Neuronal stem cell (in vitro differentiated cells): Measurements from ENCODE around the gene EXOC6.

Experiments
- DNase-seq: peaks from one replicate; pipeline ENCODE4 v3.0.0-alpha.2; 2013; ENCODE audit warnings: low spot score
- H2AFZ ChIP-seq: one replicate; pipeline ENCODE4 v1.6.1; 2013; ENCODE audit warnings: mild to moderate bottlenecking, low read length, inconsistent platforms
- H2AK5ac ChIP-seq: 2 replicates; pipeline ENCODE4 v1.6.1; 2013; ENCODE audit warnings: low read depth, mild to moderate bottlenecking, inconsistent platforms, low read length, moderate library complexity, mixed read lengths
- H2BK120ac ChIP-seq: 2 replicates; pipeline ENCODE4 v1.6.1; 2013; ENCODE audit warnings: low read depth, mild to moderate bottlenecking, inconsistent platforms, low read length, moderate library complexity, mixed read lengths
- H2BK12ac ChIP-seq: one replicate; pipeline ENCODE4 v1.6.1; 2013; ENCODE audit warnings: low read length, inconsistent platforms
- H2BK15ac ChIP-seq: 2 replicates; pipeline ENCODE4 v1.6.1; 2013; ENCODE audit warnings: mild to moderate bottlenecking, low read length, inconsistent platforms, mixed read lengths
- H2BK5ac ChIP-seq: one replicate; pipeline ENCODE4 v1.6.1; 2013; ENCODE audit warnings: inconsistent platforms, mild to moderate bottlenecking, low read length, moderate library complexity
- H3K14ac ChIP-seq: one replicate; pipeline ENCODE4 v1.6.1; 2013; ENCODE audit warnings: low read length, inconsistent platforms
- H3K18ac ChIP-seq: 2 replicates; pipeline ENCODE4 v1.6.1; 2013; ENCODE audit warnings: low read length, inconsistent platforms
- H3K23ac ChIP-seq: 2 replicates; pipeline ENCODE4 v1.6.1; 2013; ENCODE audit warnings: low read depth, mild to moderate bottlenecking, mixed read lengths, low read length, inconsistent platforms; ENCODE audit not compliant: poor library complexity
- H3K27ac ChIP-seq: replicated peaks from 3 replicates; pipeline ENCODE4 v1.5.1; 2013; ENCODE audit warnings: low read length, inconsistent platforms
- H3K27me3 ChIP-seq, 3 experiments: 2 replicates each; pipeline ENCODE4 v1.6.1; 2013; ENCODE audit warnings: low read length in 3 of 3, mild to moderate bottlenecking in 2 of 3, inconsistent platforms in 1 of 3, low read depth in 1 of 3, mixed read lengths in 1 of 3, moderate library complexity in 1 of 3; ENCODE audit not compliant: control insufficient read depth in 3 of 3, insufficient read depth in 3 of 3
- H3K36me3 ChIP-seq, 2 donors: replicated peaks in 1 of 2; 2 replicates each; pipeline ENCODE4 v1.6.1; 2013; ENCODE audit warnings: low read length in 2 of 2; ENCODE audit not compliant: control insufficient read depth in 2 of 2, insufficient read depth in 2 of 2
- H3K4ac ChIP-seq: 2 replicates; pipeline ENCODE4 v1.6.1; 2013; ENCODE audit warnings: inconsistent platforms, mild to moderate bottlenecking, low read length, moderate library complexity
- H3K4me1 ChIP-seq, 2 donors: 1 replicate in 1 of 2; 2 replicates in 1 of 2; pipeline ENCODE4 v1.6.1; 2013; ENCODE audit warnings: low read length in 2 of 2, low read depth in 1 of 2; ENCODE audit not compliant: control insufficient read depth in 2 of 2, insufficient read depth in 1 of 2
- H3K4me2 ChIP-seq: one replicate; pipeline ENCODE4 v1.6.1; 2013; ENCODE audit warnings: mild to moderate bottlenecking, low read length, inconsistent platforms; ENCODE audit not compliant: insufficient read depth, poor library complexity, severe bottlenecking
- H3K4me3 ChIP-seq, 2 donors: 2 replicates each; pipeline ENCODE4 v1.5.1; 2013; ENCODE audit warnings: low read length in 2 of 2, mild to moderate bottlenecking in 2 of 2, inconsistent platforms in 1 of 2, moderate library complexity in 1 of 2
- H3K79me1 ChIP-seq: one replicate; pipeline ENCODE4 v1.6.1; 2013; ENCODE audit warnings: low read depth, mild to moderate bottlenecking, inconsistent platforms, low read length, moderate library complexity
- H3K9ac ChIP-seq: one replicate; pipeline ENCODE4 v1.6.1; 2013; ENCODE audit warnings: mild to moderate bottlenecking, low read depth, low read length, inconsistent platforms; ENCODE audit not compliant: poor library complexity
- H3K9me3 ChIP-seq, 2 donors: replicated peaks in 1 of 2; 2 replicates each; pipeline versions ENCODE3 to v1.6.1; 2013; ENCODE audit warnings: low read length in 2 of 2, mild to moderate bottlenecking in 2 of 2, inconsistent platforms in 1 of 2, low read depth in 1 of 2, mixed read lengths in 1 of 2, moderate library complexity in 1 of 2; ENCODE audit not compliant: control insufficient read depth in 2 of 2, insufficient read depth in 1 of 2
- H4K8ac ChIP-seq: one replicate; pipeline ENCODE4 v1.6.1; 2013; ENCODE audit warnings: low read depth, mild to moderate bottlenecking, inconsistent platforms, low read length, moderate library complexity
- H4K91ac ChIP-seq: one replicate; pipeline ENCODE4 v1.6.1; 2013; ENCODE audit warnings: low read length, low read depth, mild to moderate bottlenecking, inconsistent platforms; ENCODE audit not compliant: poor library complexity
- WGBS, 2 donors: extraction: QIAGEN DNeasy Blood & Tissue Kit; methylation state at CpG; one replicate each; pipeline ENCODE4 v1.1.7; 2013; ENCODE audit warnings: missing lambda C conversion rate in 2 of 2, mixed read lengths in 1 of 2; ENCODE audit not compliant: insufficient read length in 2 of 2, insufficient replicate concordance in 1 of 2; ENCODE audit errors: extremely low coverage in 2 of 2; 5-methylcytosine and 5-hydroxymethylcytosine counted together

The EXOC6 gene

GRCh38 chr10:92995509-92995908 lies 147.2 kb downstream of the EXOC6 start:
- Histone ChIP-seq H4K8ac (no peak overlapping the region), H2BK120ac (no peak overlapping the region), H3K4me1 (peaks cover 7 to 34% of the 10 kb centered on the region in 2 donors), H3K27ac (no peak overlapping the region), H2AFZ (no peak overlapping the region), H3K9ac (no peak overlapping the region), H3K79me1 (no peaks in the 10 kb centered on the region), H3K14ac (no peak overlapping the region), H4K91ac (no peak overlapping the region), H3K9me3 (no peaks in the 10 kb centered on the region), H2BK5ac (no peak overlapping the region), H3K4ac (no peak overlapping the region), H3K23ac (no peak overlapping the region), H3K4me2 (no peak overlapping the region), H2BK15ac (no peak overlapping the region), H3K36me3 (no peaks in the 10 kb centered on the region), H2AK5ac (no peak overlapping the region), H3K18ac (no peak overlapping the region), H3K27me3 (no peaks in the 10 kb centered on the region), H3K4me3 (no peak overlapping the region), H2BK12ac (no peak overlapping the region)
- DNase-seq = no peak
- no CpG with 5 or more reads among the region's 3 CpGs for WGBS, 2 donors

- no peak overlapping the region for H3K27ac ChIP-seq
- no peak overlapping the region for H2BK5ac ChIP-seq
- no peak overlapping the region for H2BK15ac ChIP-seq
- no peak overlapping the region for H3K4ac ChIP-seq
- no peak overlapping the region for H3K4me3 ChIP-seq
- H2AFZ ChIP-seq = no peak overlapping the region
- H3K9me3 ChIP-seq = no peaks in the 10 kb centered on the region
- H3K79me1 ChIP-seq = no peaks in the 10 kb centered on the region
- DNase-seq = no peak
- H3K27me3 ChIP-seq = no peaks in the 10 kb centered on the region
- H3K14ac ChIP-seq = no peak overlapping the region
- no peak overlapping the region for H4K8ac ChIP-seq
- no peak overlapping the region for H2BK12ac ChIP-seq
- no peak overlapping the region for H3K23ac ChIP-seq
- H3K36me3 ChIP-seq = no peaks in the 10 kb centered on the region
- H3K9ac ChIP-seq = no peak overlapping the region
- peaks cover 5 to 33% of the 10 kb centered on the region in 2 donors for H3K4me1 ChIP-seq
- H4K91ac ChIP-seq = no peak overlapping the region
- no peak overlapping the region for H2AK5ac ChIP-seq
- H3K18ac ChIP-seq = no peak overlapping the region
- H2BK120ac ChIP-seq = no peak overlapping the region
- no peak overlapping the region for H3K4me2 ChIP-seq
These were observed 149.3 kb downstream of the EXOC6 start for GRCh38 chr10:92997620-92998019.

GRCh38 chr10:92999191-92999590 lies 150.9 kb downstream of the EXOC6 start:
- Histone ChIP-seq H3K14ac (no peak overlapping the region), H2BK15ac (no peak overlapping the region), H2AFZ (no peak overlapping the region), H3K4me1 (peaks cover 0 to 18% of the 10 kb centered on the region in 2 donors), H3K18ac (no peak overlapping the region), H3K23ac (no peak overlapping the region), H2BK5ac (no peak overlapping the region), H2AK5ac (no peak overlapping the region), H2BK12ac (no peak overlapping the region), H3K4me3 (no peak overlapping the region), H3K27ac (no peak overlapping the region), H4K8ac (no peak overlapping the region), H4K91ac (no peak overlapping the region), H3K9ac (no peak overlapping the region), H3K27me3 (no peaks in the 10 kb centered on the region), H3K36me3 (no peaks in the 10 kb centered on the region), H2BK120ac (no peak overlapping the region), H3K79me1 (no peaks in the 10 kb centered on the region), H3K4me2 (no peak overlapping the region), H3K9me3 (no peaks in the 10 kb centered on the region), H3K4ac (no peak overlapping the region)
- WGBS, 2 donors = no CpG with 5 or more reads among the region's 2 CpGs
- no peak for DNase-seq

GRCh38 chr10:93006435-93007039 lies 158.2 kb downstream of the EXOC6 start:
- Histone ChIP-seq H3K27me3 (no peaks in the 10 kb centered on the region), H3K36me3 (no peaks in the 10 kb centered on the region), H2BK5ac (no peak overlapping the region), H3K18ac (no peak overlapping the region), H3K4me1 (no peaks in the 10 kb centered on the region), H3K27ac (no peak overlapping the region), H2AFZ (no peak overlapping the region), H3K9ac (no peak overlapping the region), H3K23ac (no peak overlapping the region), H2BK120ac (no peak overlapping the region), H3K14ac (no peak overlapping the region), H3K4ac (no peak overlapping the region), H4K91ac (no peak overlapping the region), H3K4me2 (no peak overlapping the region), H2BK12ac (no peak overlapping the region), H2AK5ac (no peak overlapping the region), H3K4me3 (no peak overlapping the region), H2BK15ac (no peak overlapping the region), H3K79me1 (no peaks in the 10 kb centered on the region), H4K8ac (no peak overlapping the region), H3K9me3 (no peaks in the 10 kb centered on the region)
- DNase-seq = peak; percentile 15
- WGBS, 2 donors = no CpG with 5 or more reads among the region's 3 CpGs
